PFSK-1 (cell line): Measurements from ENCODE around the gene SERPINB8.

Experiments
- FOXP2 ChIP-seq: optimal IDR thresholded peaks from 2 replicates; pipeline ENCODE3; 2011; ENCODE audit warnings: borderline replicate concordance, control low read depth, inconsistent platforms; ENCODE audit not compliant: insufficient read depth; ENCODE audit errors: extremely low read length, extremely low read depth
- POLR2AphosphoS5 ChIP-seq: IDR thresholded peaks from 2 replicates; pipeline ENCODE4 v1.6.1; 2012; ENCODE audit warnings: low read depth, mild to moderate bottlenecking, control low read depth, low read length, moderate library complexity
- REST ChIP-seq, 2 experiments: IDR thresholded peaks; 2 replicates each; pipeline versions ENCODE4 v1.6.1 to v1.8.0; 2011 to 2012; ENCODE audit warnings: low read depth in 2 of 2, low read length in 2 of 2, control low read depth in 1 of 2, inconsistent platforms in 1 of 2, mild to moderate bottlenecking in 1 of 2, moderate library complexity in 1 of 2; ENCODE audit not compliant: insufficient read depth in 1 of 2
- SIN3A ChIP-seq: IDR thresholded peaks from 2 replicates; pipeline ENCODE4 v1.6.1; 2012; ENCODE audit warnings: mild to moderate bottlenecking, low read length, moderate library complexity, borderline replicate concordance; ENCODE audit not compliant: insufficient read depth
- TAF1 ChIP-seq: IDR thresholded peaks from 2 replicates; pipeline ENCODE4 v1.6.1; 2012; ENCODE audit warnings: low read length, control low read depth, borderline replicate concordance; ENCODE audit not compliant: insufficient read depth

Gene SERPINB8

GRCh38 chr18:64011513-64011912, 41.6 kb downstream of the SERPINB8 start:
- no peak for TF ChIP-seq SIN3A
- no peak for TF ChIP-seq REST (IDR thresholded peaks at IDR 0.05; ENCODE audit: insufficient read depth in 1 of 2, low read depth in 2 of 2, low read length in 2 of 2)
- TF ChIP-seq FOXP2: no peak
- no peak for TF ChIP-seq POLR2AphosphoS5
- TF ChIP-seq TAF1: no peak

- TF ChIP-seq TAF1 (no peak), FOXP2 (no peak), POLR2AphosphoS5 (no peak), SIN3A (no peak), REST (IDR thresholded peaks at IDR 0.05; ENCODE audit: insufficient read depth in 1 of 2, low read depth in 2 of 2, low read length in 2 of 2) (no peak)
These were observed 48.0 kb downstream of the SERPINB8 start for GRCh38 chr18:64017870-64018269.

GRCh38 chr18:64019922-64020756, 50.3 kb downstream of the SERPINB8 start:
- TF ChIP-seq POLR2AphosphoS5: no peak
- TF ChIP-seq FOXP2: no peak
- no peak for TF ChIP-seq TAF1
- TF ChIP-seq SIN3A: no peak
- TF ChIP-seq REST (IDR thresholded peaks at IDR 0.05; ENCODE audit: insufficient read depth in 1 of 2, low read depth in 2 of 2, low read length in 2 of 2): no peak

GRCh38 chr18:64026350-64026749, 56.5 kb downstream of the SERPINB8 start:
- TF ChIP-seq POLR2AphosphoS5: no peak
- TF ChIP-seq SIN3A: no peak
- no peak for TF ChIP-seq REST (IDR thresholded peaks at IDR 0.05; ENCODE audit: insufficient read depth in 1 of 2, low read depth in 2 of 2, low read length in 2 of 2)
- no peak for TF ChIP-seq TAF1
- TF ChIP-seq FOXP2: no peak
